HepG2 (cell line): Measurements from ENCODE around the gene AFDN. TPM values are rescaled to one million over a fixed set of nuclear protein-coding genes. Genes with fewer than 3 reads are reported as not detected.

Experiments used
- ATAC-seq: fragments of 200-7000 bp; cut with Tn5 transposase; 3 replicates; pipeline ENCODE4 v1.9.1; 2020; ENCODE audit warnings: mild to moderate bottlenecking, moderate library complexity
- BruUV-seq: library from RNA; stranded (reverse); fragments of 400-500 nt; replicated peaks from 2 replicates; lab custom pipeline; 2021; lab: Mats Ljungman, UMichigan
- CTCF ChIA-PET: fragments of 300-600 bp; formaldehyde crosslinking; extraction: SDS; loops from one replicate; lab custom pipeline; 2021; ENCODE audit warnings: low total read pairs, inconsistent platforms, low intra/inter-chr PET ratio; lab: Yijun Ruan, JAX
- POLR2A ChIA-PET: fragments of 350-600 bp; sonication (Branson Sonifier 250); formaldehyde crosslinking; loops from one replicate; lab custom pipeline; 2020; ENCODE audit warnings: antibody characterized with exemption, inconsistent platforms; lab: Yijun Ruan, JAX
- DNase-seq: peaks from one replicate; pipeline ENCODE4 v3.0.0-alpha.2; 2015; ENCODE audit warnings: low spot score
- FAIRE-seq: peaks from 3 replicates; lab custom pipeline; 2011; peaks lifted over from hg19 to GRCh38; lab: Jason Lieb, UNC
- H2AFZ ChIP-seq: one replicate; pipeline ENCODE4 v1.6.1; 2011; ENCODE audit warnings: low read length, inconsistent platforms
- H3K27ac ChIP-seq: fragments of 300-600 bp; 3 replicates; pipeline ENCODE4 v1.8.0; 2011; ENCODE audit warnings: mixed run types, mild to moderate bottlenecking, mixed read lengths, low read length, inconsistent platforms; ENCODE audit not compliant: insufficient read depth; ENCODE audit errors: extremely low read length
- H3K27me3 ChIP-seq, 2 experiments: fragments of 200-600 bp in 1 of 2; 2 replicates in 1 of 2; 3 replicates in 1 of 2; pipeline versions ENCODE4 v1.6.0 to v1.8.0; 2011; ENCODE audit warnings: low read length in 2 of 2, mild to moderate bottlenecking in 2 of 2, moderate library complexity in 2 of 2, inconsistent platforms in 1 of 2; ENCODE audit not compliant: insufficient read depth in 2 of 2, control insufficient read depth in 1 of 2
- H3K36me3 ChIP-seq, 2 experiments: fragments of 200-600 bp in 1 of 2; replicated peaks in 1 of 2; 2 replicates in 1 of 2; 3 replicates in 1 of 2; pipeline versions ENCODE4 v1.5.1 to v1.8.0; 2011; ENCODE audit warnings: low read length in 2 of 2, inconsistent platforms in 1 of 2; ENCODE audit not compliant: insufficient read depth in 2 of 2, control insufficient read depth in 1 of 2
- H3K4me1 ChIP-seq: 2 replicates; pipeline ENCODE4 v1.5.1; 2012; ENCODE audit warnings: low read length, inconsistent platforms; ENCODE audit not compliant: insufficient read depth
- H3K4me2 ChIP-seq: 2 replicates; pipeline ENCODE4 v1.6.0; 2011; ENCODE audit warnings: low read depth, low read length, inconsistent platforms
- H3K4me3 ChIP-seq, 3 experiments: fragments of 200-600 bp in 1 of 3; sonication (generic), shearing (Covaris generic) in 1 of 3; replicated peaks in 1 of 3; 2 replicates each; pipeline ENCODE4 v1.5.1; 2011 to 2016; ENCODE audit warnings: low read length in 3 of 3, inconsistent platforms in 2 of 3, low read depth in 2 of 3, mild to moderate bottlenecking in 2 of 3, control low read depth in 1 of 3, mixed read lengths in 1 of 3; ENCODE audit not compliant: insufficient read depth in 1 of 3
- H3K79me2 ChIP-seq: one replicate; pipeline ENCODE4 v1.6.1; 2011; ENCODE audit warnings: low read length, inconsistent platforms; ENCODE audit not compliant: insufficient read depth
- H3K9ac ChIP-seq: 2 replicates; pipeline ENCODE4 v1.6.0; 2011; ENCODE audit warnings: mild to moderate bottlenecking, low read depth, low read length, inconsistent platforms; ENCODE audit not compliant: insufficient read depth
- H3K9me3 ChIP-seq: 2 replicates; pipeline ENCODE4 v1.5.1; 2012; ENCODE audit warnings: mild to moderate bottlenecking, low read length
- H4K20me1 ChIP-seq: 2 replicates; pipeline ENCODE4 v1.6.0; 2011; ENCODE audit warnings: inconsistent platforms, mild to moderate bottlenecking, low read length, moderate library complexity; ENCODE audit not compliant: insufficient read depth
- PHF20 ChIP-seq: sonication (generic); formaldehyde crosslinking; IDR thresholded peaks from 2 replicates; pipeline ENCODE4 v1.5.0; 2020; ENCODE audit warnings: mild to moderate bottlenecking, missing genetic modification reagents
- RBM22 ChIP-seq: fragments of 200-400 bp; formaldehyde crosslinking; optimal IDR thresholded peaks from 2 replicates; pipeline ENCODE3; 2017; ENCODE audit warnings: mild to moderate bottlenecking, low read length, moderate library complexity
- TARDBP ChIP-seq: sonication (generic); formaldehyde crosslinking; IDR thresholded peaks from 2 replicates; pipeline ENCODE4 v1.8.0; 2022; ENCODE audit warnings: mild to moderate bottlenecking, missing genetic modification reagents
- ZNF441 ChIP-seq: sonication (generic); formaldehyde crosslinking; IDR thresholded peaks from 2 replicates; pipeline ENCODE4 v1.7.0; 2021; ENCODE audit warnings: missing genetic modification reagents, borderline replicate concordance
- WGBS: methylation state at CpG from one replicate; pipeline ENCODE4 v1.1.6; 2017; ENCODE audit warnings: low lambda C conversion rate; 5-methylcytosine and 5-hydroxymethylcytosine counted together
- in situ Hi-C: cut with HindIII; loops from 2 replicates; pipeline ENCODE4 v1.10.0; 2017; ENCODE audit warnings: low pct_unique_long_range_greater_than_20kb; ENCODE audit not compliant: extremely low pct_ligation_motif_present
- intact Hi-C: fragments of 100-400 bp; cut with micrococcal nuclease; formaldehyde crosslinking; loops from one replicate; pipeline ENCODE4 v1.10.0; 2022; ENCODE audit not compliant: unreplicated experiment
- polyA plus RNA-seq, 8 experiments: library from polyadenylated mRNA; depleted of rRNA in 3 of 8; stranded (reverse) in 7 of 8; unstranded in 1 of 8; fragments of >200 nt; fragmentation: Illumina TruSeq in 4 of 8; extraction: Trizol in 4 of 8; gene quantifications; 2 replicates each; pipeline versions ENCODE4 v1.2.1 to v1.2.3, GENCODE V29; 2011 to 2016; ENCODE audit warnings: low read depth in 4 of 8, missing spikeins in 1 of 8, mixed read lengths in 1 of 8; ENCODE audit not compliant: insufficient read depth in 1 of 8
- total RNA-seq, 5 experiments: library from RNA; depleted of rRNA; stranded (reverse); fragments of >200 nt; fragmentation: Illumina TruSeq; extraction: Trizol; gene quantifications; 2 replicates each; pipeline ENCODE4 v1.2.3, GENCODE V29; 2016; ENCODE audit warnings: low read depth in 1 of 5
- TF ChIP-seq, protein P1 (sequence below): sonication (generic); formaldehyde crosslinking; IDR thresholded peaks from 2 replicates; pipeline ENCODE4 v1.9.0; 2022; ENCODE audit warnings: missing genetic modification reagents, mild to moderate bottlenecking, borderline replicate concordance
- TF ChIP-seq, protein P2 (sequence below): sonication (generic); formaldehyde crosslinking; IDR thresholded peaks from 2 replicates; pipeline ENCODE4 v1.9.0; 2021; ENCODE audit warnings: missing genetic modification reagents, borderline replicate concordance

AFDN gene
- total and polyA plus RNA-seq, 2 of the 13 experiments (the other 11 are each of a cell fraction or from before 2014, with no cell fraction given): 136 to 151 TPM

DNA sequence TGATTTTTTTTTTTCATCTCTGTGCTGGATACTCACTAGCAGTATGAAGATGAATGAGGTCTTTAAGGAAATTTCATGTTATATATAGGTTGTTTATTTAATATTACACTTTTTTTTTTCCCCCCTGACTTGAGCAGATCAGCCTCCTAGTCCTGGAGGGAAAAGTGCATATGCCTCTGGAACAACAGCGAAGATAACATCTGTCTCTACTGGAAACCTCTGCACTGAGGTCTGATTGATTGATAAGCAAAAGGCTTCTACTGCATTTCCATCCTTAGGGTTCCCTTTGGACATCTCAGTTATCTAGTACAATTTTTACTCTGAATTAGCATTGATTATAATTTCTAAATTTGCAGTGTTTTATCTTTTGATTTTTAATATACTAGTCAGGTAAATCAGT lies 121.0 kb downstream of the AFDN start (continued):
- TF ChIP-seq, protein P1, sequence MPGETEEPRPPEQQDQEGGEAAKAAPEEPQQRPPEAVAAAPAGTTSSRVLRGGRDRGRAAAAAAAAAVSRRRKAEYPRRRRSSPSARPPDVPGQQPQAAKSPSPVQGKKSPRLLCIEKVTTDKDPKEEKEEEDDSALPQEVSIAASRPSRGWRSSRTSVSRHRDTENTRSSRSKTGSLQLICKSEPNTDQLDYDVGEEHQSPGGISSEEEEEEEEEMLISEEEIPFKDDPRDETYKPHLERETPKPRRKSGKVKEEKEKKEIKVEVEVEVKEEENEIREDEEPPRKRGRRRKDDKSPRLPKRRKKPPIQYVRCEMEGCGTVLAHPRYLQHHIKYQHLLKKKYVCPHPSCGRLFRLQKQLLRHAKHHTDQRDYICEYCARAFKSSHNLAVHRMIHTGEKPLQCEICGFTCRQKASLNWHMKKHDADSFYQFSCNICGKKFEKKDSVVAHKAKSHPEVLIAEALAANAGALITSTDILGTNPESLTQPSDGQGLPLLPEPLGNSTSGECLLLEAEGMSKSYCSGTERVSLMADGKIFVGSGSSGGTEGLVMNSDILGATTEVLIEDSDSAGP (CRISPR knock-in tag): no peak
- TF ChIP-seq TARDBP (CRISPR knock-in tag) (no peak), ZNF441 (CRISPR knock-in tag) (no peak)

DNA sequence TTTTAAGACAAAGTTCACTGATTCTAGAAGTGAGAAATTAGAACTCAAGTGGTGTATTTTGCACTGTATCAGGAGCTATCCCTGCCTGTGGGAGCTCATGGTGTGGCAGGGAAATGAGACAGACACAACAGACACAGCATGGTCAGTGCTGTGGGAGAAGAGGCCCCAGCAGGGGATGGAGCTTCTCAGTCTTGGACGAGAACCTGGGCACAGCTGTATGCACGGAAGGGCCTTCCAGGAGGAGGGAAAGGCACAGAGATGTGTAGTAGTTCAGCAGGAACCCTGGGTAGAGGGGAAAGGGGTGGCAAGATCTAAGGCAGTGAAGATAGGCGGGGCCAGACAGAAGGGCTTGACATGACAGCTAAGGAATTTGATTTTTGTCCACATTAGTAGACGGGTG lies 122.0 kb downstream of the AFDN start:
- no peaks in the 10 kb centered on the region for H3K27me3 ChIP-seq
- CTCF ChIA-PET: no interaction called here
- no peak overlapping the region for H3K4me3 ChIP-seq
- peaks cover 10% of the 10 kb centered on the region for H3K4me1 ChIP-seq
- H3K9me3 ChIP-seq: no peaks in the 10 kb centered on the region
- no peak overlapping the region for H2AFZ ChIP-seq
- no peaks in the 10 kb centered on the region for H4K20me1 ChIP-seq
- in situ Hi-C loops: no loop called here
- no peak for TF ChIP-seq PHF20
- TF ChIP-seq RBM22: peak; percentile 11
- TF ChIP-seq, protein P2, sequence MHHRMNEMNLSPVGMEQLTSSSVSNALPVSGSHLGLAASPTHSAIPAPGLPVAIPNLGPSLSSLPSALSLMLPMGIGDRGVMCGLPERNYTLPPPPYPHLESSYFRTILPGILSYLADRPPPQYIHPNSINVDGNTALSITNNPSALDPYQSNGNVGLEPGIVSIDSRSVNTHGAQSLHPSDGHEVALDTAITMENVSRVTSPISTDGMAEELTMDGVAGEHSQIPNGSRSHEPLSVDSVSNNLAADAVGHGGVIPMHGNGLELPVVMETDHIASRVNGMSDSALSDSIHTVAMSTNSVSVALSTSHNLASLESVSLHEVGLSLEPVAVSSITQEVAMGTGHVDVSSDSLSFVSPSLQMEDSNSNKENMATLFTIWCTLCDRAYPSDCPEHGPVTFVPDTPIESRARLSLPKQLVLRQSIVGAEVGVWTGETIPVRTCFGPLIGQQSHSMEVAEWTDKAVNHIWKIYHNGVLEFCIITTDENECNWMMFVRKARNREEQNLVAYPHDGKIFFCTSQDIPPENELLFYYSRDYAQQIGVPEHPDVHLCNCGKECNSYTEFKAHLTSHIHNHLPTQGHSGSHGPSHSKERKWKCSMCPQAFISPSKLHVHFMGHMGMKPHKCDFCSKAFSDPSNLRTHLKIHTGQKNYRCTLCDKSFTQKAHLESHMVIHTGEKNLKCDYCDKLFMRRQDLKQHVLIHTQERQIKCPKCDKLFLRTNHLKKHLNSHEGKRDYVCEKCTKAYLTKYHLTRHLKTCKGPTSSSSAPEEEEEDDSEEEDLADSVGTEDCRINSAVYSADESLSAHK: no peak
- H3K9ac ChIP-seq: no peak overlapping the region
- no peak overlapping the region for H3K27ac ChIP-seq
- no peaks in the 10 kb centered on the region for H3K79me2 ChIP-seq
- DNase-seq (no peak), ATAC-seq (no peak), FAIRE-seq (no peak)
- POLR2A ChIA-PET: no interaction called here
- no peak overlapping the region for H3K4me2 ChIP-seq
- WGBS: 97% methylated on average over 4 of the region's 4 CpGs
- peaks cover 47 to 88% of the 10 kb centered on the region in 2 experiments for H3K36me3 ChIP-seq
- intact Hi-C loops: no loop called here
- BruUV-seq: no TSS peak
